ENCODE measurements around the gene ADGRD2. TPM values are rescaled to one million over a fixed set of nuclear protein-coding genes. Genes with fewer than 3 reads are reported as not detected.

ADGRD2 gene
- total RNA-seq, 1 experiment from 2014 or later: 1.5 TPM

GRCh38 chr9:124410321-124410913 is 39.8 kb upstream of the ADGRD2 start:
- peaks cover 2% of the 10 kb centered on the region; the same call in 1 of the 2 replicates for H3K4me1 ChIP-seq (ENCODE audit: insufficient read depth, low read length)
- H3K14ac ChIP-seq (ENCODE audit: insufficient read depth, low read length): no peak overlapping the region
- no peak overlapping the region for H3T11ph ChIP-seq (ENCODE audit: low read length)
- Mint-ChIP-seq H3K27me3 (ENCODE audit: low read depth) (no peaks in the 10 kb centered on the region; the same call in 1 of the 2 replicates), H3K4me3 (no peak overlapping the region), H3K27ac (no peak overlapping the region), H3K9me3 (no peaks in the 10 kb centered on the region), H3K4me1 (peaks cover 4 to 6% of the 10 kb centered on the region in 2 experiments), H3K36me3 (ENCODE audit: insufficient read depth in 1 of 3, low read depth in 3 of 3) (peaks cover 29 to 84% (median 75%) of the 10 kb centered on the region in 3 experiments; a peak in 6 of 7 replicates)
- H2BK5ac ChIP-seq (ENCODE audit: insufficient read length, low read length): no peak overlapping the region
- no peak overlapping the region for H4K5ac ChIP-seq (ENCODE audit: insufficient read length, low read depth, low read length)
- no peak for DNase-seq
- no peak overlapping the region for H4K91ac ChIP-seq (ENCODE audit: insufficient read length, low read depth, low read length)
- no peak overlapping the region for H3K56ac ChIP-seq (ENCODE audit: insufficient read length, low read depth, low read length)
- H2AK5ac ChIP-seq (ENCODE audit: insufficient read length, low read length): no peak overlapping the region
- H2BK20ac ChIP-seq (ENCODE audit: low read depth, low read length, poor library complexity, severe bottlenecking): no peak overlapping the region
- TF ChIP-seq CTCF (conservative IDR thresholded peaks at IDR 0.05): peak; percentile 62
- H4K8ac ChIP-seq (replicated peaks; ENCODE audit: insufficient read length, low read depth, low read length): no peak overlapping the region
- no peak overlapping the region for H2BK12ac ChIP-seq (ENCODE audit: insufficient read length, low read depth, low read length)
- H3K23me2 ChIP-seq (ENCODE audit: insufficient read length, low read depth, low read length, poor library complexity, severe bottlenecking): peaks cover 4% of the 10 kb centered on the region
- H3K4ac ChIP-seq (ENCODE audit: low read depth, low read length): no peak overlapping the region
- H3K9me3 ChIP-seq (ENCODE audit: control insufficient read depth, low read depth, low read length): no peaks in the 10 kb centered on the region
- no peak overlapping the region for H3K9ac ChIP-seq (ENCODE audit: extremely low read depth, insufficient read length, low read length)
- no peaks in the 10 kb centered on the region for H3K27me3 ChIP-seq (ENCODE audit: insufficient read depth, low read length)
- no peak overlapping the region for H2BK15ac ChIP-seq (ENCODE audit: low read depth, low read length)
- H3K4me2 ChIP-seq (ENCODE audit: insufficient read depth, insufficient read length, low read length): no peak overlapping the region
- no peaks in the 10 kb centered on the region for H3K79me1 ChIP-seq (ENCODE audit: insufficient read depth, low read depth, low read length, poor library complexity, severe bottlenecking)
- H3K79me2 ChIP-seq (ENCODE audit: insufficient read depth, low read length): peaks cover 8% of the 10 kb centered on the region; the same call in 1 of the 2 replicates
- no peak overlapping the region for H3K27ac ChIP-seq (ENCODE audit: insufficient read length, low read depth, low read length)
- H4K20me1 ChIP-seq (ENCODE audit: control insufficient read depth, insufficient read depth, insufficient read length): no peaks in the 10 kb centered on the region
- WGBS (ENCODE audit: extremely low coverage, insufficient read length, low lambda C conversion rate): no CpG with 5 or more reads among the region's 3 CpGs
- no peak overlapping the region for H2AFZ ChIP-seq (ENCODE audit: low read length)
- H2BK120ac ChIP-seq (ENCODE audit: low read depth, low read length, poor library complexity, severe bottlenecking): no peak overlapping the region
- no peak overlapping the region for H3K18ac ChIP-seq (ENCODE audit: insufficient read length, low read depth, low read length)
- no peak overlapping the region for H3K23ac ChIP-seq (ENCODE audit: insufficient read length, low read depth, low read length)

Data from H9 (cell line).